ENCODE results near the gene GJD2.

The GJD2 gene

GRCh38 chr15:34726406-34727100 lies 28.2 kb downstream of the GJD2 start:
- no peak for DNase-seq (ENCODE audit: insufficient read length, low spot score)
- no peak for FAIRE-seq

- no peak for DNase-seq (ENCODE audit: insufficient read length, low spot score)
- FAIRE-seq = no peak
Observed at GRCh38 chr15:34725556-34725955, 29.2 kb downstream of the GJD2 start.

DNA sequence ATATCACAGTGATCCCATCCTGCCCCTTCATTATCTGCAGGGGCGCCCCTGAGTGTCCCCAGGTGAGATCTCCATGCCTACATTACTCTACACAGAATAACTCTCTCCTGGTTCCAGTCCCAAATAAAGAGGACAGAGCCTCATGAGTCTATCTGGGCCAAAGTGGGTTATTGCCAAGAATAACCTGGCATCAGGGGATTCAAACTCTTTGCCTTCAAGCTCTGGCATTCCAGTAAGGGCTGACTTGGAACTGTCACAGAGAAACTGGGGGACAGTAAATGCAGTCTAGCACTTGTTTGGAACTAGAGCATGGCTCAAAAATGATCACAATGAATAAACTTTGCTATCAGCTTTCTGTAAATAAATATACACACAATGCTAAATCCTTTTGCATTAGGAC lies 30.3 kb downstream of the GJD2 start:
- DNase-seq (ENCODE audit: insufficient read length, low spot score) (no peak), FAIRE-seq (no peak)

GRCh38 chr15:34722439-34722836 lies 32.4 kb downstream of the GJD2 start:
- no peak for DNase-seq (ENCODE audit: insufficient read length, low spot score)
- FAIRE-seq = no peak

DNA sequence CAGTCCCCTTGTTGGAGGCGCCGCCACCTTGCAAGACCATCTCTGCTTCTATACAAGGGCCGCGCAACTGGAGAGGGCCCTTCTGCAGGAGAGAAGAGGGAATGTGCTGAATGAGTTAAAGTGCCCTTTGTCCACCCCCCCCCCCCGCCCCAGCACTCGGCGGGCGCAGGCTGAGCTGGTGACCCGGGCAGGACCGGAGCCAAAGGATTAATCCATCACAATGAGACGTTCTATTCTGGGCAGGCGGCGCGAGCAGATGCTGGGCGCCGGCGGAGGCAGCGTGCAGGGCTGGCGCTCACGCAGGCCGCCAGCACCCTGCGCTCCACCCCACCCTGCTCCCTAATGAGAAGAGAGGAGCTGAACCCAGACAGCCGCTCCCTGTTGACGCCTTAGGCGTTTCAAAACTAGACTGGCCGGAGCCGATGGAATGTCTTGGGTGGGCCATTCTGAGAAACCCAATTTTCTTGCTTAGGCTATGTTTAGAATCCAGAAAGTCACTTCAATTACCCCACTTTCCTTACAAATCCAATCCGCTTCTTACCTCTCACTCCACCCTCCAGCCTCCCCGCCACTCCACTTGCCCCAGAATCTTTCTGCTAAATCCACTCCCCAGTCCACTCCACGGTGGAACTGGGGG lies 32.9 kb downstream of the GJD2 start:
- no peak for FAIRE-seq
- DNase-seq (ENCODE audit: insufficient read length, low spot score) = no peak

DNA sequence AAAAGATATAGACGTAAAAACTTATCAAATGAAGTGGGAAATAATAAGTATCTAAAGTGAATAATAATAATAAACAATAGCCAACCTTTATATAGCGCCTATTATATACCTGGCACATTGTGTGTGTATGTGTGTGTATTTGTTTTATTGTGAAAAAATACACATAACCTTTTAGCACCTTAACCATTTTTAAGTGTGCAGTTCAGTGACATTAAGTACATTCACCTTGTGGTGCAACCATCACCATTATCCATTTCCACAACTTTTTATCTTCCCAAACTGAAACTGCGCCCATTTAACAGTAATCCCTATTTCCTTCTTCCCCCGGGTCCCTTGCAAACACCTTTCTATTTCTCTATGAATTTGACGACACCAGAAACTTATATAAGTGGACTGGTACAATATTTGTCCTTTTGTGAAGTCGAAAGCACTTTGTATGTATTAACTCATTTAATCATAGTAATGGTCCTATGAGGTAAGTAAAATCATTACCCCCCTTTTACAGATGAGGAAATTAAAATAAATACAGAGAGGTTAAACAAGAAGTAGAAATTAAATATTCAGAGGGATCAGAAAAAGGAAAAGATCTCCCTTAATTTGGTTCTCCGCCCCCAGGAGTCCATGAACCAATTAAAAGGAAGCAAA lies 33.5 kb downstream of the GJD2 start:
- DNase-seq (ENCODE audit: insufficient read length, low spot score) (no peak), FAIRE-seq (no peak)

DNA sequence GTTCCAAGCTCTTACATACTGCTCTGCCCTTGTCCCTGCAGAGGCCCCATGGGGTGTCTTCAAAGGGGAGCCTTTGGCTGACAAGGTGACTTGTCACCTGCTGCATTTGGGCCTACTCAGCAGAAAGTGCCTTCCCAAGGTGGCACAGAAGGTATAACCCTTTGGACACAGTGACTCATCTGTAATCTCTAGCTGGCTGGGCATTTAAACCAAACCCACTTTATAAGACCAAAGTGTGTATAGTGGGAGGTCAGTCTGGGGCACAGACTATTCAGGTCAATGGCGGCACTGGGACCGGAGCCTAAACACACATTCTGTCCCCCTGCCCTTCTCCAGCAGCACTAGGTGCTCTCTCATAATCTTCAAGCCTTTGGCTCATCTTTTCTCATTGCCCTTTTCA lies 35.1 kb downstream of the GJD2 start:
- DNase-seq (ENCODE audit: insufficient read length, low spot score) = no peak
- no peak for FAIRE-seq

DNA sequence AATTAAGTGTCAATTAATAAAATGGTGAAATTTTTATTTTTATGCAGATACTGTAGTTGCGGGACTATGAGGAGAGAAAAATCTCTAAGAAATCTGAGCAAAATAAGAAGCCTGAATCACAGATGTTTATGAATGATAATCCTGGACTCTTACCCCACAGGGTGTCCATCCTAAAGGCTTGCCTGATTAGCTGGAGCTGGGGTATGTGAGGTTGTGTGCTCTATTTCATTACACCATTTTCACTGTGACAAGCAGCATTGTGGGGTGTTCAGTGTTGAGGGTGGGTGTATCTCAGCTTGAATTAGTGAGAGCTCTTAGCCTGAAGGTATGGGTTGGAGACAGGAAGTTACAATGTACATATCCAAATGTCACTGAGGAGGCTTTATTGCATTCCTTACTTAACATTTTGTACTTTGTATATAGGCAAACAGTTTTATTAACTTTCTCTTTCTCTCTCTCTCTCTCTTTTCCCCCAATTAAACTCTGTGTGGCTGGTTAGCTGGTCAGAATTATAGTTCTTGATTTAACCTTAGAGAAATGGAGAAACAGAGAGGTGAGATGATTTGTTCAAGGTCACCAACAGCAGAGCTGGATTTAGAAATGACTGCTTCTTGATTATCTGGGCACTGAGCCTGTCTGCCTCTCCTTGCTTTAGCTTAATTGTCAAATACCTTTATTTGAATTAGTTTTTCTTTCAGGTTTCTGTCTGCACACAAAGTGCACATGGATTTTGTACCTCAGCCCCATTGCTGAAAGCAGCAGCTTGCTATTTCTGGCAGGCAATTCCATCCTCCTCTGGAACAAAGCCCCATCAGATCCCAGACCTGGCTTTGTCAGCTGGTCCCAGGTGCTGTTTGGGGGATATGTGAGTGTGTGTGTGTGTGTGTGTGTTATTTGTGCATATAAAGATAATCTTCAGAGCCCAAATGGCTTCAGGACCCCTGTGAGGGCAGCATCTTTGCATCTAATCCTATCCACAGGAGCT lies 35.8 kb downstream of the GJD2 start:
- FAIRE-seq (no peak), DNase-seq (ENCODE audit: insufficient read length, low spot score) (no peak)

GRCh38 chr15:34717729-34718128 lies 37.1 kb downstream of the GJD2 start:
- DNase-seq (ENCODE audit: insufficient read length, low spot score) (no peak), FAIRE-seq (no peak)

GRCh38 chr15:34716111-34716510 lies 38.7 kb downstream of the GJD2 start:
- DNase-seq (ENCODE audit: insufficient read length, low spot score) (no peak), FAIRE-seq (no peak)

DNA sequence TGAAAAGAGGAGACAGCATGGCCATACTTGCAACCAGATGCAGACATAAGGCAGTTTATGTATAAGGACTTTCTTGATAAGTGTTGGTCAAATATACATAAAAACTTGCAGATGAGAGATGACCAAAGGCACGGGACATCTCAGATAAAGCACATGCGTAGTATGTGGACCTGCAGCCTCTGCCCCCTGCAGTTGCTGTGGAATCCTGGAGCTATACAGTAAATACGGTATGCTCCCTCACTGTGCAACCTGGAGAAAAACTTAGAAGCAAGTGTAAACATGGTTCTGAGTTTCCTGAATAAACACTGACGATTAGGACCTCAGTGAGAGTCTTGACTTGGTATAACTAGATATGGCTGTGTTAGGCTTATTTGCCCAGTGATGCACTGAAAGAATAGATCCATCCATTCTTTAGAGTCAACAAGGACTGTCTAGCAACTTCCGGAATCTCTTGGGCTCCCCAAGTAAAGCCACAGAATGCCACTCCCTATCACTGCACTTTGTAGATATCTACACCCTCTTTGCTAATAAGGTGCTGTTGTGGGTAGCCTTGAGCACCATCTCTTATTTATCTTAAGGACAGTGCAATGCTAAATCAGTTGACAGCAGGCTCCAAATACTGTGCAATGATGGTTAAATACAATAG lies 40.2 kb downstream of the GJD2 start:
- FAIRE-seq = no peak
- DNase-seq (ENCODE audit: insufficient read length, low spot score) = no peak

DNA sequence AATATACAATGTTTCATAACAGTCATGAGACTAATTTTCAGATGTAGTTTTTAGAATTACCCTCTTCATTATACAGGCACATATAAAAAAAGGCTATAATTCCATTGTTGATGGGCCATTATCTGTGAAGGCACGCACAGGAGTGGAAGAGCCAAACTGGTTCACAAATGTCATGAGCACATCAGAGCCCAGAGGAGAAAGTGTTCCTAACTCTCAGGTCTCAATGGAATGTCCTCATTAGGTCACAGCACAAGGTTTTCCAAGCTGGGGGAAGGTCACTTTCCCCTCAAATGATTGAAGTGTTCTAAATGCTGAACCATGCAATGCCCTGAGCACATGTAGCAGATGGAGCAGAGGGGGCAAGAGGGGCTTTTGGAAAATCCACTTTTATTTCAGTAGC lies 41.2 kb downstream of the GJD2 start:
- no peak for FAIRE-seq
- DNase-seq (ENCODE audit: insufficient read length, low spot score) = no peak

GRCh38 chr15:34709866-34710265 lies 44.9 kb downstream of the GJD2 start:
- no peak for FAIRE-seq

GRCh38 chr15:34708422-34708821 lies 46.4 kb downstream of the GJD2 start:
- FAIRE-seq = no peak
- DNase-seq (ENCODE audit: insufficient read length, low spot score) = no peak

More at GRCh38 chr15:34709866-34710265, 44.9 kb downstream of the GJD2 start:
- DNase-seq (ENCODE audit: insufficient read length, low spot score) = no peak

GRCh38 chr15:34701536-34701935 lies 53.3 kb downstream of the GJD2 start:
- FAIRE-seq (no peak), DNase-seq (ENCODE audit: insufficient read length, low spot score) (no peak)
